GM10847 (cell line): ENCODE results near the gene CDC42EP5.

Experiments
- POLR2A ChIP-seq: IDR thresholded peaks from 2 replicates; pipeline ENCODE4 v1.6.1; 2011; ENCODE audit not compliant: insufficient read length; ENCODE audit errors: extremely low read depth

The CDC42EP5 gene

DNA sequence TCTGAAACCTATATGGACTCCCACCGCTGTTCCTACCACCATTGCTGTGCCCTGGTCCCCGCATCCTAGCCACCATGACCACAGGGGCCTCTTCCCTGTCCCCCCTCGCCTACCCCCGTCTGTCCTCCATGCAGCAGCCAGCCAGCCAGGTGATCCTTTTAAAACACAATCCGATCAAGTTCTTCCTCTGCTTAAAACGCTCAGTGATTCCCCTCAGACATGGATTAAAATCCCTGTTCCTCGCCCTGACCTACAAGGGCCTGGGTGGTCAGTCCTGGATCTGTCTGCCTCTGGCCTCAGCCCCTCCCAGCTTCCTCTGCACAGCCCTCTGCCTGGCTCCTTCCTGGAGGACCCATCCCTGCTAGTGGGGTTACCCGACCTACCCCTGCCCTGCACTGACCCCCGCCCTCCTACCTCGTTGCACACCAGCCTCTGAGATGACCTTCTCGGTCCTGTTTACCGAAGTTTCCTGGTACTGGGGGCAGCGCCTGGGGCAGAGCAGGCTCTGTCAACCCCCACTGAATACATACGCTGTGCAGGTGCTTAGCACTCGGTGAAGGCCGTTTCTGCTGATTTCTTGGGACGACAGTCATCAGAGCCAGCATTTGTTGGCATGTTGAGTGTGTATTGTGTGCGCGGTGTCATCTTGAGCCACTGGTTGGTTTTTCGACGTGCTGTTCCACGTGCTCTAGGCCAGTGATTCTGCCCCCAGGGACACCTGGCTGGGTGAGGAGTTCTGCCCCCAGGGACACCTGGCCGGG, 38.8 kb downstream of the CDC42EP5 start:
- TF ChIP-seq POLR2A, result no peak

DNA sequence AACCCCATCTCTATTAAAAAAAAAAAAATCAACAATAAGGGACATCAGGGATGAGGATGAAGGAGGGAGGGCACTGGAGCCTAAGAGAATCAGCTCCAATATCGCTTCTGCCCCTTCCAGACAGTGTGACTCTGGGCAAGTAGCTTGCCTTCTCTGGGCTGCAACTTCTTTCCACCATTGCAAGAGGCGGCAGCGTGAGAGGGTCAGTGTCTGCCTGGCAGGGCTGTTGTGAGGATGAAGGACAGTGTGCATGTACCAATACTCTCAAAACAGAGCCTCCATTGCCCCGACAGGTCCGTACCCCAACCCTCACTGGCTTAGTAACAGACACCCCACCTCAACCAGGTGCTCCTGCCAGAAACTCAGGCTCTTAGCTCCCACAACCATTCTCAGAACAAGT, 39.4 kb downstream of the CDC42EP5 start:
- TF ChIP-seq POLR2A, result no peak

DNA sequence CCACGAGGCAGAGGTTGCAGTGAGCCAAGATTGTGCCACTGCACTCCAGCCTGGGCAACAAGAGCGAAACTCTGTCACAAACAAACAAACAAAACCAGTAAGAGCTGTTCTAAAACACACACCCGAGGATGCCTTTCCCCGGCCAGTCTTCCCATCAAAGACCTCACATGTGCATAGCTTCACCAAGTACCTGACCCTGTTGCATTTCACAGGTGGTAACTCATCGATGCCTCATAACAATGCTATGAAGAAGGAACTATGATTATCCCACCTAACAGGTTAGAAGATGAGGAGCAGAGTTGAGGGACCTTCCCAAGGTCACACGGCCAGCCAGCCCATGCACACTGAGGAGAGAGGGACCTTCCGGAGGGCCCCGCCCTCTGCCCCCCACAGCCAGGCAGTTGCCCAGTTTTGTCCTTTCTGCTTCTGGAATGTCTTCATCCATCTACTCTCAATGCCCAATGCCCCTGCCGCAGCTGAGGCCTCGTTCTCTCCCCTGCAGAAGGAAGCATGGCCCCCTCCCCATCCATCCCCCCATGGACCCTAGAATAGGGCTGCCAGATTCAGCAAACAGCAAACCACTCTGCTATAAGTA, 40.9 kb downstream of the CDC42EP5 start:
- no peak for TF ChIP-seq POLR2A

DNA sequence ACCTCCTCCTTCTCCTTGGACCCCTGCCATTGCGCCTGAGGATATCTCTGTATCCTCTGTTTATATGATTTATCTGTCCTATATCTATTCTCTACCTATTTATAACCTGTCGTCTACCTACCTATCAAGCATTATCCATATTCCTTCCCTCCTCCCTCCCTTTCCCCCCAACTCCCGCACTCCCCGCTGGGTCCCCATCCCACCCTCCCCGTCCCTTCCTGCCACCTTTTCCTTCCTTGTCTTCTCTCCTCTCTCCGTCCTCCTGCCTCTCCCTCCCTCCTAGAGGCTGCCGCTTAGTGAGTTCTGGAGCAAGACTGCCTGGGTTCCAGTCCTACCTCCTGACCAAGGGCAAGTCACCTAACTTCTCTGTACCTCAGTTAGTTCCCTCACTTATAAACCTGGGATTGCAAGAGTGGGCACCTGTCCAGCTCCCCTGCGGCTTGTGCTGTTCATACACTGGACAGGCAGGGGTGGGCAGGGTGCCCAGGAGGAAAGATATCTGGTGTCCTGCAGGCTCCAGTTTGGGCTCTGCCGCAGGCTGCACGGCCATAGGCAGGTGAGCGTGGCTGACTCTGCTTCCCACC, 41.7 kb downstream of the CDC42EP5 start:
- TF ChIP-seq POLR2A, result no peak

- TF ChIP-seq POLR2A, result no peak
Measured at GRCh38 chr19:54430306-54431254, 42.5 kb downstream of the CDC42EP5 start.

DNA sequence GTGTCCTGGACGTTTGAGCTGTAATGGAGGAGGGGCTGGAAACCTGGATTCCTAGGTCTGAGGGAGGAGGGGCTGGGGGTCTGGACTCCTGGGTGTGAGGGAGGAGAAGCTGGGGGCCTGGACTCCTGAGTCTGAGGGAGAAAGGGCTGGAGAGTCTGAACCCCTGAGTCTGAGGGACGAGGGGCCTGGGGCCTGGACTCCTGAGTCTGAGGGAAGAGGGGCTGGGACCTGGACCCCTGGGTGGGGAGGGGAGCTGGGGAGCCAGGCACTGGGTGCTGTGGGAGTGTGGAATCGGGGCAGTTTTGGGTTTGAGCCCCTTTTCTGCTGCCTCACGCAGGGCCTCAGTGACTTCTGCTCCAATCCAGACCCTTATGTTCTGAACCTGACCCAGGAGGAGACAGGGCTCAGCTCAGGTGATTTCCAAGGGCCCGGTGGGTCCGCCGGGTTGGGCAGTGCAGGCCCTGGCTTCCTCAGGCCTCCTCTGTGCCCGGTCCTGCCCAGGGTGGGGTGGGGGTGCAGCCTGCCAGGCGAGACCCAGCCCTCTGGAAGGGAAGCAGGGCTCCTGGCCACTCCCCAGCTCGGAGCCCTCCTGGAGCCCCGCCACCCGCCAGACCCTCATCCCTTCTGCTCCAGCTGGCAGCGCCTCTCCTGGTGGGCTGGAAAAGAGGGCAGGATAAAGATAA, 43.4 kb downstream of the CDC42EP5 start:
- no peak for TF ChIP-seq POLR2A

- no peak for TF ChIP-seq POLR2A
Measured at GRCh38 chr19:54429176-54429495, 44.0 kb downstream of the CDC42EP5 start.

- TF ChIP-seq POLR2A, result no peak
Measured at GRCh38 chr19:54428323-54429175, 44.5 kb downstream of the CDC42EP5 start.

DNA sequence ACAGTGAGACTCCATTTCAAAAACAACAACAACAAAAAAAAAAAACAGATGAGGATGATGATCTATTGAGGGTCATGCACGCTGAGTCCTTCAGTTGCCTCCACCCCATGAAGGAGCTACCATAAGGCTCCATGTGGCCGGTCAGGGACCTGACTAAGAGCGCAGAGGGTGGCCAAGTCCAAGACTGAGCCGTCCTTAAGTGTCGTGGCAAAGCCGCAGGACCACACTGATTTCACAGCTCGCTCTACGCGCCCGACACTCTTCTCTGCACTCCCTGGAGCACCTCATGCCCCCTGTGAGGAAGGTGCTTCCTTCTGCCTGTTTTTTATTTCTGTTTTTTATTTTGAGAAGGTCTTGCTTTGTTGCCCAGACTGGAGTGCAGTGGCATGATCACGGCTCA, 45.5 kb downstream of the CDC42EP5 start:
- no peak for TF ChIP-seq POLR2A

- TF ChIP-seq POLR2A, result no peak
Measured at GRCh38 chr19:54426291-54426931, 46.7 kb downstream of the CDC42EP5 start.

DNA sequence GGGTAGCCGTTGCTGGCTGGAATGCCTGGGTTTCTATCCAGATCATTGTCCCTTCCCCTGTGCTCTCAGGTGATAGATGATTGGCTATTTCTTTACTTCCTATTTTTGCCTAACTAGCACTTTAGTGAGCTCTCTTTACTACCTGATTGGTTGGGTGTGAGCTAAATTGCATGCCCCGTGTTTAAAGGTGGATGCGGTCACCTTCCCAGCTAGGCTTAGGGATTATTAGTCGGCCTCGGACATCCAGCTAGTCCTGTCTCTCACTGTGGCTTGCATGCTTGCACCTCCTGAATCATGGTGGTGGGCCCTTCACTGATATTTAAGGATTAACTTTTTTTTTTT, 47.7 kb downstream of the CDC42EP5 start:
- no peak for TF ChIP-seq POLR2A

DNA sequence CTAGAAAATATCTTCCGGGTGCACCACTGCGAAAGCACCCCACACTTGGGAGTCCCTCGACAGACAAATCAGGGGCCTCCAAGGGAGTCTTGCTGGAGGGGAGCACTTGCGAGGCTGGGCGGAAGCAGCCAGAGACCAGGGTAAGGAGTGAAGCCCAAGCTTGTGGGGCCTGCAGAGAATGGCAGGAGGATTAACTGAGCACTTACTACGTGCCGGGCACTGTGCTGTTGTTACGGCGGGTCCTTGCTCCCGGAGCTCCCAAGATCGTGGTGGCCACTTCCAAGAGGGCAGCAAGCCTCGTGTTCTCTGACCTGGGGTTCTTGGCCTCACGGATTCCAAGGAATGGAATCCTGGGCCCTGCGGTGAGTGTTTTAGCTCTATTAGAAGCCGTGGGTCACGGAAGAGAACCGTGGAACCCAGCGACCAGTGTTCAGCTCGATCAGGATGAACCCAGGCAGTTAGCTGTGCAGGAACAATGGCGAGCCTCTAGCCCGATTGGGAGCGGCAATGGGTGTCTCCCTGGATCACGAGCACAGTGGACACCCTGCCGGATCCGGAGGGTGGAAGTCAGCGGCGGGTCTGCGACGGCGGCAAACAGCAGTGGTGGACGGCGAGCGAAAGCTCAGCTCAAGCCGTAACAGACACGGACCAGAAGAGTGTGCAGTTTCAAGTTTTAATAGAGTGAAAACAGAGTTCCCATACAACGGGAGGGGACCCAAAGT, 48.3 kb downstream of the CDC42EP5 start:
- TF ChIP-seq POLR2A, result no peak

GRCh38 chr19:54424201-54424600, 48.9 kb downstream of the CDC42EP5 start:
- no peak for TF ChIP-seq POLR2A
